BE2C (cell line): ENCODE data around the gene SGMS1.

ENCODE experiments used
- DNase-seq: peaks from one replicate; pipeline ENCODE4 v3.0.0-alpha.2; 2020
- H3K27me3 ChIP-seq: fragments of 250-450 bp; sonication (Bioruptor Pico); 2 replicates; pipeline ENCODE4 v1.5.1; 2020; ENCODE audit warnings: mild to moderate bottlenecking
- H3K36me3 ChIP-seq: fragments of 250-450 bp; sonication (Bioruptor Pico); 2 replicates; pipeline ENCODE4 v1.5.1; 2020; ENCODE audit warnings: mild to moderate bottlenecking
- H3K4me1 ChIP-seq: fragments of 250-450 bp; sonication (Bioruptor Pico); 2 replicates; pipeline ENCODE4 v1.5.1; 2020
- H3K4me3 ChIP-seq: 2 replicates; pipeline ENCODE4 v1.5.1; 2011; ENCODE audit warnings: low read depth, low read length
- H3K9me3 ChIP-seq: fragments of 250-450 bp; sonication (Bioruptor Pico); 2 replicates; pipeline ENCODE4 v1.5.1; 2020
- CTCF ChIP-seq: IDR thresholded peaks from 2 replicates; pipeline ENCODE4 v1.5.1; 2012; ENCODE audit warnings: mild to moderate bottlenecking, low read depth, low read length

The SGMS1 gene

DNA sequence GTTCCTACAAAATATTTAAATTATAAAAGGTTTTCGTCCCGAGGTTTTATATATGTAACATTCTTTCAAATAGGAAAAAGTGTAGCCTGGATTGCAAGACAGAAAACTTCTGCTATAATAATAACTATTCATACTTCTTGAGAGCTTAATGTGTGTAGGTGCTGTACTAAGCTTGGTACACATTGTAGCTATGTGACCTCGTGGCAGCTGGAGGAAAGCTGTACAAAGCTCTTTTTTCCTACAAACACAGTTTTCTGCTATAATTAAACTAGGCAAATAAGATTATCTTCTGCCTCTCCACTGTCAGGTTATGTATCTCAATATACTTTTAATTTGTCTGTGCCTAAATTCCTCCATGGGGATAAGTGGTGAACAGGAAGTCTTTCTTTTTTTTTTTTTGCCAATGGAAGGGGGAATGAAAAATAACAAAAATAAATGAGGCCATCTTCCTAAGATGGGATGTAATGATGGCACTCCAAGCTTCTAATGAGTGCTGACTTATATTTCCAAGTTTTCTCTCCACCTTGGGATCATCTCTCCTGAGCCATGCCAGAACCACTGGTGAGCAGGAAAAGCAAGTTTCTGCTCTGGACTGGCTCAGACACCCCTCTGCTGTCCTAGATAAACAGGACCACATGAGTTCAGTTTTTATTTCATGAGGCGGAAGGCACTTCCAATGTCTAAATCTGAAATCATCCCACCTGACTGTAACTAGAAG is 9.9 kb downstream of the SGMS1 start:
- no peak for TF ChIP-seq CTCF
- no peak overlapping the region for H3K4me3 ChIP-seq
- no peaks in the 10 kb centered on the region; the same call in 1 of the 2 replicates for H3K4me1 ChIP-seq
- DNase-seq: no peak
- no peaks in the 10 kb centered on the region for H3K36me3 ChIP-seq
- no peaks in the 10 kb centered on the region for H3K9me3 ChIP-seq
- no peaks in the 10 kb centered on the region for H3K27me3 ChIP-seq

GRCh38 chr10:50613150-50613549 is 10.6 kb downstream of the SGMS1 start:
- TF ChIP-seq CTCF: no peak
- Histone ChIP-seq H3K4me3 (no peak overlapping the region), H3K9me3 (no peaks in the 10 kb centered on the region), H3K4me1 (no peaks in the 10 kb centered on the region; the same call in 1 of the 2 replicates), H3K36me3 (no peaks in the 10 kb centered on the region), H3K27me3 (no peaks in the 10 kb centered on the region)
- no peak for DNase-seq

DNA sequence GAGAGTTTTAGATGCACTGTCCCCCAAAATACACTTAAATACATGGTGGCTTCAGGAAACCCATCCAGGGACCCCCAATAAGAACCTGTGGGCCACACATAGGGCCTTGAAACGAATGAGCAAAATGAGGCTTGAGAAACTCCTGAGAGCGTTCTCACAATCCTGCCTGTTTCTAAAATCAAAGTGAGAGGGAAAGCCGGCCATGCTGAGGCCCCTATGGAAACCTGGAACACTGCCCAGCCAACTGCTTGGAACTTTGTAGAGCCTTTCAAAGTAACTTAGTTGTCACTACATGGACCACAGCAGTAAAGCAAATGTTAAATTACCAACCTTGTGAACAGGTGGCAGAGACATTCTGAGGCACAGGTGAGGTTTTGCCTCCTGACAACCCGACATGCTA is 13.4 kb downstream of the SGMS1 start:
- no peak for TF ChIP-seq CTCF
- Histone ChIP-seq H3K36me3 (no peaks in the 10 kb centered on the region; the same call in 1 of the 2 replicates), H3K4me3 (no peak overlapping the region), H3K4me1 (no peaks in the 10 kb centered on the region; the same call in 1 of the 2 replicates), H3K9me3 (no peaks in the 10 kb centered on the region), H3K27me3 (no peaks in the 10 kb centered on the region)
- DNase-seq: no peak

- peaks cover 8% of the 10 kb centered on the region; the same call in 1 of the 2 replicates for H3K4me1 ChIP-seq
Observed at GRCh38 chr10:50607356-50607925, 16.3 kb downstream of the SGMS1 start.

GRCh38 chr10:50605951-50606270 is 17.8 kb downstream of the SGMS1 start:
- DNase-seq: no peak

More at GRCh38 chr10:50607356-50607925, 16.3 kb downstream of the SGMS1 start:
- no peak overlapping the region for H3K4me3 ChIP-seq
- no peak for TF ChIP-seq CTCF
- no peaks in the 10 kb centered on the region; the same call in 1 of the 2 replicates for H3K36me3 ChIP-seq
- H3K9me3 ChIP-seq: no peaks in the 10 kb centered on the region
- DNase-seq: no peak
- no peaks in the 10 kb centered on the region for H3K27me3 ChIP-seq

More at GRCh38 chr10:50605951-50606270, 17.8 kb downstream of the SGMS1 start:
- Histone ChIP-seq H3K9me3 (no peaks in the 10 kb centered on the region), H3K4me3 (no peak overlapping the region), H3K36me3 (no peaks in the 10 kb centered on the region; the same call in 1 of the 2 replicates), H3K27me3 (no peaks in the 10 kb centered on the region), H3K4me1 (peaks cover 8% of the 10 kb centered on the region; the same call in 1 of the 2 replicates)
- TF ChIP-seq CTCF: no peak
